SK-N-SH (cell line): ENCODE results near the gene FOXK1. TPM values are rescaled to one million over a fixed set of nuclear protein-coding genes. Genes with fewer than 3 reads are reported as not detected.

Source experiments
- CTCF ChIA-PET: fragments of 300-600, 350-600 bp; formaldehyde crosslinking; extraction: SDS; loops from one replicate; lab custom pipeline; 2021; lab: Yijun Ruan, JAX
- POLR2A ChIA-PET: fragments of 350-600 bp; sonication (Branson Sonifier 250); formaldehyde crosslinking; extraction: SDS; loops from one replicate; lab custom pipeline; 2020; ENCODE audit warnings: antibody characterized with exemption, inconsistent platforms; lab: Yijun Ruan, JAX
- DNase-seq: peaks from one replicate; pipeline ENCODE4 v3.0.0; 2012
- H2AFZ ChIP-seq: fragments of 200-600 bp; sonication (generic); 2 replicates; pipeline ENCODE4 v1.8.1; 2016; ENCODE audit warnings: antibody characterized with exemption, mild to moderate bottlenecking, low read depth
- H3F3A ChIP-seq: fragments of 200-600 bp; sonication (generic); replicated peaks from 2 replicates; pipeline ENCODE3; 2016; ENCODE audit warnings: antibody characterized with exemption, mild to moderate bottlenecking; ENCODE audit not compliant: insufficient read depth
- H3K27ac ChIP-seq, 2 experiments: fragments of 200-500 bp in 1 of 2; fragments of 200-600 bp in 1 of 2; sonication (Bioruptor generic) in 1 of 2; sonication (generic), shearing (Covaris generic) in 1 of 2; 2 replicates each; pipeline versions ENCODE4 v1.5.1 to v1.6.1; 2014 to 2016; ENCODE audit warnings: low read depth in 2 of 2, inconsistent platforms in 1 of 2, low read length in 1 of 2, mild to moderate bottlenecking in 1 of 2, mixed read lengths in 1 of 2
- H3K27me3 ChIP-seq: fragments of 200-600 bp; sonication (generic), shearing (Covaris generic); 2 replicates; pipeline ENCODE4 v1.6.1; 2016; ENCODE audit warnings: mixed run types; ENCODE audit not compliant: insufficient read depth
- H3K36me3 ChIP-seq, 2 experiments: fragments of 200-500 bp in 1 of 2; fragments of 200-600 bp in 1 of 2; sonication (Bioruptor generic) in 1 of 2; sonication (generic) in 1 of 2; replicated peaks in 1 of 2; 2 replicates each; pipeline versions ENCODE3 to v1.5.1; 2014 to 2016; ENCODE audit warnings: low read length in 1 of 2, mild to moderate bottlenecking in 1 of 2; ENCODE audit not compliant: insufficient read depth in 2 of 2, control insufficient read depth in 1 of 2
- H3K4me1 ChIP-seq, 2 experiments: fragments of 200-500 bp in 1 of 2; fragments of 200-600 bp in 1 of 2; sonication (Bioruptor generic) in 1 of 2; sonication (generic), shearing (Covaris generic) in 1 of 2; 2 replicates each; pipeline versions ENCODE4 v1.5.1 to v1.6.1; 2014 to 2016; ENCODE audit warnings: low read depth in 1 of 2, low read length in 1 of 2, mixed run types in 1 of 2; ENCODE audit not compliant: insufficient read depth in 2 of 2, control insufficient read depth in 1 of 2
- H3K4me2 ChIP-seq: fragments of 200-600 bp; sonication (generic), shearing (Covaris generic); 2 replicates; pipeline ENCODE4 v1.6.1; 2017; ENCODE audit warnings: mixed run types
- H3K4me3 ChIP-seq, 2 experiments: fragments of 200-500 bp in 1 of 2; fragments of 200-600 bp in 1 of 2; sonication (Bioruptor generic) in 1 of 2; sonication (generic), shearing (Covaris generic) in 1 of 2; 2 replicates each; pipeline versions ENCODE4 v1.5.1 to v1.8.1; 2014 to 2016; ENCODE audit warnings: low read depth in 2 of 2, inconsistent platforms in 1 of 2, low read length in 1 of 2, mild to moderate bottlenecking in 1 of 2, mixed read lengths in 1 of 2, moderate library complexity in 1 of 2
- H3K79me2 ChIP-seq: fragments of 200-600 bp; sonication (generic); 2 replicates; pipeline ENCODE4 v1.8.1; 2017; ENCODE audit warnings: mild to moderate bottlenecking; ENCODE audit not compliant: insufficient read depth
- H3K9ac ChIP-seq: fragments of 200-600 bp; sonication (generic); 2 replicates; pipeline ENCODE4 v1.6.1; 2017; ENCODE audit warnings: mixed run types
- H3K9me2 ChIP-seq: fragments of 200-600 bp; sonication (generic); 2 replicates; pipeline ENCODE4 v1.6.1; 2017; ENCODE audit warnings: mixed run types
- H3K9me3 ChIP-seq: fragments of 200-600 bp; sonication (generic); 2 replicates; pipeline ENCODE4 v1.6.1; 2017; ENCODE audit warnings: mixed run types, mild to moderate bottlenecking, moderate library complexity
- H4K20me1 ChIP-seq: fragments of 200-600 bp; sonication (generic); 2 replicates; pipeline ENCODE4 v1.6.1; 2017; ENCODE audit warnings: mild to moderate bottlenecking, mixed run types; ENCODE audit not compliant: insufficient read depth
- CHD2 ChIP-seq: fragments of 150-350 bp; IDR thresholded peaks from 2 replicates; pipeline ENCODE4 v1.6.1; 2018; ENCODE audit warnings: low read length; ENCODE audit not compliant: partially characterized antibody
- EP300 ChIP-seq, 2 experiments: IDR thresholded peaks; 2 replicates each; pipeline versions ENCODE4 v1.4.0 to v1.6.1; 2012; ENCODE audit warnings: borderline replicate concordance in 1 of 2, low read depth in 1 of 2, low read length in 1 of 2
- EZH2phosphoT487 ChIP-seq: fragments of 200-600 bp; sonication (generic); IDR thresholded peaks from 2 replicates; pipeline ENCODE4 v1.6.1; 2017; ENCODE audit warnings: low read depth, mixed run types, mild to moderate bottlenecking, antibody characterized with exemption, moderate library complexity, borderline replicate concordance
- FOXJ3 ChIP-seq: sonication (generic); formaldehyde crosslinking; IDR thresholded peaks from 2 replicates; pipeline ENCODE4 v1.5.1; 2020; ENCODE audit warnings: mild to moderate bottlenecking, missing genetic modification reagents
- GATA2 ChIP-seq: sonication (generic); formaldehyde crosslinking; IDR thresholded peaks from 2 replicates; pipeline ENCODE4 v1.5.0; 2020; ENCODE audit warnings: mild to moderate bottlenecking, missing genetic modification reagents
- JUND ChIP-seq: IDR thresholded peaks from 2 replicates; pipeline ENCODE4 v1.4.0; 2012
- MAX ChIP-seq: IDR thresholded peaks from 2 replicates; pipeline ENCODE4 v1.4.0; 2012; ENCODE audit warnings: low read depth
- NFIC ChIP-seq: IDR thresholded peaks from 2 replicates; pipeline ENCODE4 v1.4.0; 2012; ENCODE audit warnings: borderline replicate concordance
- NRF1 ChIP-seq: IDR thresholded peaks from 2 replicates; pipeline ENCODE4 v1.6.1; 2012; ENCODE audit warnings: low read depth, mild to moderate bottlenecking, low read length
- RAD21 ChIP-seq: IDR thresholded peaks from 2 replicates; pipeline ENCODE4 v1.6.1; 2012; ENCODE audit warnings: mild to moderate bottlenecking, low read length
- RFX5 ChIP-seq: IDR thresholded peaks from 2 replicates; pipeline ENCODE4 v1.6.1; 2012; ENCODE audit warnings: mild to moderate bottlenecking, improper control_type of control experiment, low read length
- RXRA ChIP-seq: IDR thresholded peaks from 2 replicates; pipeline ENCODE4 v1.4.0; 2012; ENCODE audit warnings: low read depth, mild to moderate bottlenecking, borderline replicate concordance
- TCF12 ChIP-seq: IDR thresholded peaks from 2 replicates; pipeline ENCODE4 v1.4.0; 2012
- TEAD4 ChIP-seq: IDR thresholded peaks from 2 replicates; pipeline ENCODE4 v1.4.0; 2012; ENCODE audit warnings: mild to moderate bottlenecking, borderline replicate concordance; ENCODE audit not compliant: insufficient read depth
- USF2 ChIP-seq: fragments of 150-350 bp; IDR thresholded peaks from 2 replicates; pipeline ENCODE4 v1.6.1; 2017; ENCODE audit warnings: antibody characterized with exemption, low read length, low read depth, borderline replicate concordance
- YY1 ChIP-seq: IDR thresholded peaks from 2 replicates; pipeline ENCODE4 v1.4.0; 2012; ENCODE audit warnings: low read depth, mild to moderate bottlenecking
- WGBS: methylation state at CpG from one replicate; pipeline ENCODE4 v1.1.6; 2017; ENCODE audit warnings: low lambda C conversion rate; 5-methylcytosine and 5-hydroxymethylcytosine counted together
- polyA plus RNA-seq, 3 experiments: library from polyadenylated mRNA; depleted of rRNA; stranded (reverse); fragments of >200 nt; gene quantifications; 2 replicates each; pipeline ENCODE4 v1.2.3, GENCODE V29; 2012
- TF ChIP-seq, protein P1 (sequence below): fragments of 200-600 bp; sonication (generic); IDR thresholded peaks from 2 replicates; pipeline ENCODE4 v1.6.1; 2017; ENCODE audit warnings: antibody characterized with exemption, mild to moderate bottlenecking, moderate library complexity

FOXK1 gene
- polyA plus RNA-seq, 1 of the 3 experiments (the other 2 are of a cell fraction): 4.7 TPM

- no peaks in the 10 kb centered on the region for H3K9me3 ChIP-seq
- TF ChIP-seq, protein P1, sequence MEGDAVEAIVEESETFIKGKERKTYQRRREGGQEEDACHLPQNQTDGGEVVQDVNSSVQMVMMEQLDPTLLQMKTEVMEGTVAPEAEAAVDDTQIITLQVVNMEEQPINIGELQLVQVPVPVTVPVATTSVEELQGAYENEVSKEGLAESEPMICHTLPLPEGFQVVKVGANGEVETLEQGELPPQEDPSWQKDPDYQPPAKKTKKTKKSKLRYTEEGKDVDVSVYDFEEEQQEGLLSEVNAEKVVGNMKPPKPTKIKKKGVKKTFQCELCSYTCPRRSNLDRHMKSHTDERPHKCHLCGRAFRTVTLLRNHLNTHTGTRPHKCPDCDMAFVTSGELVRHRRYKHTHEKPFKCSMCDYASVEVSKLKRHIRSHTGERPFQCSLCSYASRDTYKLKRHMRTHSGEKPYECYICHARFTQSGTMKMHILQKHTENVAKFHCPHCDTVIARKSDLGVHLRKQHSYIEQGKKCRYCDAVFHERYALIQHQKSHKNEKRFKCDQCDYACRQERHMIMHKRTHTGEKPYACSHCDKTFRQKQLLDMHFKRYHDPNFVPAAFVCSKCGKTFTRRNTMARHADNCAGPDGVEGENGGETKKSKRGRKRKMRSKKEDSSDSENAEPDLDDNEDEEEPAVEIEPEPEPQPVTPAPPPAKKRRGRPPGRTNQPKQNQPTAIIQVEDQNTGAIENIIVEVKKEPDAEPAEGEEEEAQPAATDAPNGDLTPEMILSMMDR: no peak
- TF ChIP-seq EZH2phosphoT487 (no peak), MAX (no peak)
- TF ChIP-seq, all 33 proteins: peak for 0
- no peak overlapping the region for H2AFZ ChIP-seq
- H3K4me2 ChIP-seq: no peak overlapping the region
- H3K9me2 ChIP-seq: no peaks in the 10 kb centered on the region
- H4K20me1 ChIP-seq: peaks cover 59% of the 10 kb centered on the region
- H3F3A ChIP-seq: peaks cover 1% of the 10 kb centered on the region
- WGBS: 91% methylated on average over 10 of the region's 10 CpGs
- ChIA-PET CTCF (interaction anchor here (0.9 to 1.1 kb wide), 2 partner anchors 13 to 54 kb away, joined by 3 read pairs; no protein-coding TSS in a partner anchor), POLR2A (no interaction called here)
- peaks cover 3 to 4% of the 10 kb centered on the region in 2 experiments; a peak in 2 of 4 replicates for H3K4me1 ChIP-seq
- no peak overlapping the region for H3K9ac ChIP-seq
- no peaks in the 10 kb centered on the region for H3K36me3 ChIP-seq
- DNase-seq: no peak
- peaks cover 100% of the 10 kb centered on the region for H3K79me2 ChIP-seq
- no peaks in the 10 kb centered on the region for H3K27me3 ChIP-seq
- H3K27ac ChIP-seq: no peak overlapping the region
- H3K4me3 ChIP-seq: no peak overlapping the region
Observed at GRCh38 chr7:4699841-4700240, 17.7 kb downstream of the FOXK1 start.

GRCh38 chr7:4700577-4701235 is 18.6 kb downstream of the FOXK1 start:
- TF ChIP-seq NRF1: no peak
- Histone ChIP-seq H3K36me3 (no peaks in the 10 kb centered on the region), H3K79me2 (peaks cover 100% of the 10 kb centered on the region), H3K27ac (no peak overlapping the region), H3F3A (no peaks in the 10 kb centered on the region), H3K27me3 (no peaks in the 10 kb centered on the region), H2AFZ (no peak overlapping the region), H4K20me1 (peaks cover 56% of the 10 kb centered on the region), H3K4me1 (peaks cover 3 to 4% of the 10 kb centered on the region in 2 experiments; a peak in 2 of 4 replicates), H3K4me3 (no peak overlapping the region), H3K9me2 (no peaks in the 10 kb centered on the region), H3K9ac (no peak overlapping the region), H3K4me2 (no peak overlapping the region), H3K9me3 (no peaks in the 10 kb centered on the region)
- DNase-seq: no peak
- ChIA-PET POLR2A (no interaction called here), CTCF (interaction anchor here (0.6 to 1.2 kb wide), 5 partner anchors 17 to 163 kb away, joined by 3 to 5 read pairs (median 3); no protein-coding TSS in a partner anchor)
- 85% methylated on average over 14 of the region's 14 CpGs for WGBS

DNA sequence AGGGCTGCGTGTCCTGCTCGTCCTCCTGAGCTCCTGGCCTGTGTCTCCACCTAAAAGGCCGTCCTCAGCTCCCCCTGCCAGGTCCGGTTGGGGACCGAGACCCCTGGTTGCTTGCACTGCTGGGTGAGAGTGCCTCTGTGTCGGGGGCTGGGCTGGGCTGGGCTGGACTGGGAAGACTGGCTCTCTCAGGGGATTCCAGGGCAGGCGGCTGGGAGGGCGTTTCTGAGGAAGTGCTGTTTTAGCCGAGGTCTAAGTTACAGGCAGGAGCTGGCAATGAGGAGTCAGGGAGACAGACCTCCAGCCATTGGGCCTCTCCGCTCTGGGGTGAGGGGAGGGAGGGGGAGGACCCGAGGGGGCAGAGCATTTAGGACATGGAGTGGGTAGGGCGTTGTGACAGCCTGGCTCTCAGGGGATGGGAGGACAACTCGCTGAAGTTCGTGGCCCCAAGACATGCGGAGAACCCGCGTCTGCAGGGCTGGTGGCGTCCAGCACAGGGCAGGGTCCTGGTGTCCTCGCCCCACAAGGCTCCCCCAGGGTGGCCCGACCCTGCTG is 20.9 kb downstream of the FOXK1 start:
- DNase-seq: no peak

More for the DNA sequence above, 20.9 kb downstream of the FOXK1 start:
- H3K4me3 ChIP-seq: no peak overlapping the region
- ChIA-PET POLR2A (no interaction called here), CTCF (interaction anchor here (0.8 kb wide), 1 partner anchor 61 kb away, joined by 3 read pairs; no protein-coding TSS in a partner anchor)
- no peak overlapping the region for H2AFZ ChIP-seq
- H3K9me3 ChIP-seq: no peaks in the 10 kb centered on the region
- WGBS: 86% methylated on average over 20 of the region's 20 CpGs
- H3K79me2 ChIP-seq: peaks cover 98% of the 10 kb centered on the region
- no peaks in the 10 kb centered on the region for H3K27me3 ChIP-seq
- no peak overlapping the region for H3K4me2 ChIP-seq
- H3K9ac ChIP-seq: no peak overlapping the region
- TF ChIP-seq RAD21 (no peak), TEAD4 (no peak), RFX5 (no peak), CHD2 (no peak), NRF1 (no peak), JUND (no peak), GATA2 (no peak), RXRA (no peak), EZH2phosphoT487 (no peak), USF2 (no peak), TCF12 (no peak), YY1 (no peak), NFIC (no peak), EP300 (IDR thresholded peaks at IDR 0.05; ENCODE audit: borderline replicate concordance in 1 of 2, low read depth in 1 of 2, low read length in 1 of 2) (no peak), FOXJ3 (no peak)
- H3K36me3 ChIP-seq: no peaks in the 10 kb centered on the region
- H4K20me1 ChIP-seq: peaks cover 60% of the 10 kb centered on the region
- H3F3A ChIP-seq: no peaks in the 10 kb centered on the region
- H3K9me2 ChIP-seq: no peaks in the 10 kb centered on the region
- H3K27ac ChIP-seq: no peak overlapping the region
- peaks cover 4 to 13% of the 10 kb centered on the region in 2 experiments; a peak in 2 of 4 replicates for H3K4me1 ChIP-seq
